Measurements from ENCODE around the gene SUGT1. TPM values are rescaled to one million over a fixed set of nuclear protein-coding genes. Genes with fewer than 3 reads are reported as not detected.

SUGT1 gene
- total and polyA plus RNA-seq, 10 of the 15 experiments (the other 5 are each of a cell fraction or from before 2014, with no cell fraction given), result 46.7 to 122 (median 77.3) TPM

- TF ChIP-seq POLR2AphosphoS2 (IDR thresholded peaks at IDR 0.05; ENCODE audit: low read depth, low read length) (no peak), NFYB (IDR thresholded peaks at IDR 0.05; ENCODE audit: insufficient read depth, low read depth, low read length) (no peak), MTA2 (IDR thresholded peaks at IDR 0.05; ENCODE audit: low read depth) (peak; percentile 74), MEF2B (IDR thresholded peaks at IDR 0.05; ENCODE audit: partially characterized antibody, poor library complexity, severe bottlenecking) (peak; percentile 95), YBX1 (IDR thresholded peaks at IDR 0.05) (0 out of 2 replicates have a peak, but pooled peaks have one; percentile 17), DPF2 (IDR thresholded peaks at IDR 0.05) (peak; percentile 49; the same call in 1 of the 2 replicates), ATF2 (IDR thresholded peaks at IDR 0.05; ENCODE audit: low read length) (no peak), NR2F1 (conservative IDR thresholded peaks at IDR 0.05) (peak; percentile 38; the same call in 1 of the 2 replicates), CBFB (IDR thresholded peaks at IDR 0.05; ENCODE audit: low read depth) (no peak), E2F4 (IDR thresholded peaks at IDR 0.05; ENCODE audit: low read depth, low read length) (no peak), BACH1 (IDR thresholded peaks at IDR 0.05; ENCODE audit: borderline replicate concordance) (no peak), MYB (IDR thresholded peaks at IDR 0.05; ENCODE audit: borderline replicate concordance, low read depth, low read length) (no peak), ZNF687 (IDR thresholded peaks at IDR 0.05) (peak; percentile 71; the same call in 1 of the 2 replicates), TCF3 (IDR thresholded peaks at IDR 0.05; ENCODE audit: borderline replicate concordance, insufficient read depth, low read depth, low read length) (no peak), SRF (IDR thresholded peaks at IDR 0.05; ENCODE audit: low read depth in 2 of 2, low read length in 2 of 2) (no peak), ZSCAN29 (IDR thresholded peaks at IDR 0.05) (no peak), E4F1 (IDR thresholded peaks at IDR 0.05; ENCODE audit: borderline replicate concordance, partially characterized antibody) (no peak), ZNF24 (IDR thresholded peaks at IDR 0.05) (peak; percentile 54; the same call in 1 of the 2 replicates), ZNF384 (IDR thresholded peaks at IDR 0.05; ENCODE audit: borderline replicate concordance, low read depth, low read length) (peak; percentile 82)
Measured at GRCh38 chr13:52726258-52726657, 73.6 kb downstream of the SUGT1 start (continued).

Measured in GM12878 (cell line).